OCI-LY3 (cell line): ENCODE data around the gene TAPBPL.

Source experiments
- H2AFZ ChIP-seq: fragments of 200-600, 300-600 bp; shearing (Covaris generic); 2 replicates; pipeline ENCODE4 v1.6.0; 2014; ENCODE audit warnings: antibody characterized with exemption, low read depth, low read length
- H3K27ac ChIP-seq: fragments of 200-600, 300-600 bp; sonication (generic); 2 replicates; pipeline ENCODE4 v1.5.1; 2014; ENCODE audit warnings: mild to moderate bottlenecking, low read length, moderate library complexity, mixed read lengths
- H3K27me3 ChIP-seq: fragments of 200-600, 300-600 bp; sonication (generic); 2 replicates; pipeline ENCODE4 v1.6.1; 2014; ENCODE audit warnings: low read depth, low read length, mixed read lengths
- H3K36me3 ChIP-seq: fragments of 200-600, 300-600 bp; sonication (generic); replicated peaks from 2 replicates; pipeline ENCODE3; 2014; ENCODE audit warnings: low read depth, low read length, mixed read lengths
- H3K4me1 ChIP-seq: fragments of 300-600, 200-600 bp; sonication (generic); 2 replicates; pipeline ENCODE4 v1.6.1; 2014; ENCODE audit warnings: low read length, mixed read lengths
- H3K4me2 ChIP-seq: fragments of 200-600, 300-600 bp; sonication (generic); 2 replicates; pipeline ENCODE4 v1.6.1; 2014; ENCODE audit warnings: low read length, mixed read lengths
- H3K4me3 ChIP-seq: fragments of 300-600, 200-600 bp; sonication (generic); 2 replicates; pipeline ENCODE4 v1.5.1; 2014; ENCODE audit warnings: antibody characterized with exemption, mild to moderate bottlenecking, low read length, moderate library complexity
- H3K79me2 ChIP-seq: fragments of 300-600, 200-600 bp; shearing (Covaris generic); 2 replicates; pipeline ENCODE4 v1.6.1; 2014; ENCODE audit warnings: mild to moderate bottlenecking, low read length, mixed read lengths
- H3K9ac ChIP-seq: fragments of 300-600, 200-600 bp; shearing (Covaris generic); 2 replicates; pipeline ENCODE4 v1.6.0; 2014; ENCODE audit warnings: mild to moderate bottlenecking, low read length, moderate library complexity
- H3K9me3 ChIP-seq: fragments of 200-600, 300-600 bp; shearing (Covaris generic); 2 replicates; pipeline ENCODE4 v1.6.1; 2014; ENCODE audit warnings: low read length, mixed read lengths; ENCODE audit not compliant: insufficient read depth
- H4K20me1 ChIP-seq: fragments of 200-600, 300-600 bp; sonication (generic); 2 replicates; pipeline ENCODE4 v1.6.1; 2016; ENCODE audit warnings: low read length, mixed read lengths; ENCODE audit not compliant: insufficient read depth
- CTCF ChIP-seq: fragments of 200-600, 300-600 bp; sonication (generic); IDR thresholded peaks from 2 replicates; pipeline ENCODE4 v1.5.1; 2014; ENCODE audit warnings: antibody characterized with exemption, low read length, low read depth
- EZH2phosphoT487 ChIP-seq: fragments of 200-600 bp; shearing (Covaris generic); IDR thresholded peaks from 2 replicates; pipeline ENCODE4 v1.6.1; 2018; ENCODE audit warnings: antibody characterized with exemption, mixed run types, low read depth

Gene TAPBPL

DNA sequence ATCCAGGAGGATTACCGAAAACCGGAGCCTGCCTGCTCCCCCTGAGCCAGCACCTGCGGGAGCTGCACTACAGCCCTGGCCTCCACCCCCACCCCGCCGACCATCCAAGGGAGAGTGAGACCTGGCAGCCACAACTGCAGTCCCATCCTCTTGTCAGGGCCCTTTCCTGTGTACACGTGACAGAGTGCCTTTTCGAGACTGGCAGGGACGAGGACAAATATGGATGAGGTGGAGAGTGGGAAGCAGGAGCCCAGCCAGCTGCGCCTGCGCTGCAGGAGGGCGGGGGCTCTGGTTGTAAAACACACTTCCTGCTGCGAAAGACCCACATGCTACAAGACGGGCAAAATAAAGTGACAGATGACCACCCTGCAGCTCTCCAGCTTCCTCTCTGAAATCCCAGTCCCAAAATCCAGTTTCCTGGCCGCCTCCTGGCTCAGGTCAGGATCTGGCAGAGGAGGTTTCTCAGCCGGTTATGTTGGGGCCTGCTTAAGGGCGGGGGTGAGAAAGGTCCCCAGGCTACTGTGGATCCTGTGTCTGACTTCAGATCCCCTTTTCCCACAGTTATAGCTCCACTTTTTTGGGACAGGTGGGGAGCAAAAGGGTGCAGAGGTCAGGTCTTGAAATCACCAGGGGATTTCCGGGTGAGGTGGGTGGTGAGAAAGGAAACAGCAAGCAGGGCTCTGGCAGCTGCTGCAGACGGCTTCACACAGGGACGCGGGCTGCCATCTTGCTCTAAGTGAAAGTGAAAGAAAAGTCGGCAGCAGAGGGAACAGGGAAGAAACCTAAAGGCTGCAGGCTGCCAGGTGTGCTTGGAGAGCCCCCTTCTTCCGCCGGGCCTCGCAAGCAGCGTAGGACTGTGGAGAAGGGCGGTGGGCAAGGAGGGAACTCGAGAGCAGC is at the start of gene TAPBPL:
TSS of gene TAPBPL (plus strand) at position 695 of the 897 bp plus-strand sequence. CDS start 207 bp downstream, outside the sequence.
- Histone ChIP-seq H4K20me1 (no peaks in the 10 kb centered on the region), H3K9ac (peak within 1 kb of the TSS; percentile 98)

GRCh38 chr12:6404390-6404789 is 47.5 kb upstream of the TAPBPL start:
- H3K4me3 ChIP-seq: no peak overlapping the region
- H3K4me1 ChIP-seq: no peaks in the 10 kb centered on the region
- H3K27me3 ChIP-seq: peaks cover 11% of the 10 kb centered on the region
- H3K9me3 ChIP-seq: no peaks in the 10 kb centered on the region
- H3K79me2 ChIP-seq: no peaks in the 10 kb centered on the region
- no peak for TF ChIP-seq EZH2phosphoT487
- TF ChIP-seq CTCF: no peak
- no peaks in the 10 kb centered on the region for H4K20me1 ChIP-seq
- H3K36me3 ChIP-seq: no peaks in the 10 kb centered on the region
- no peak overlapping the region for H2AFZ ChIP-seq
- H3K27ac ChIP-seq: no peak overlapping the region
- no peak overlapping the region for H3K9ac ChIP-seq
- no peak overlapping the region for H3K4me2 ChIP-seq

More for the DNA sequence above, at the start of gene TAPBPL:
- Histone ChIP-seq H3K79me2 (peaks cover 22% of the 10 kb centered on the region), H3K4me1 (peaks cover 24% of the 10 kb centered on the region), H3K27me3 (no peaks in the 10 kb centered on the region), H3K4me3 (peak within 1 kb of the TSS; percentile 94), H3K4me2 (peak within 1 kb of the TSS; percentile 100), H2AFZ (peak within 1 kb of the TSS; percentile 72), H3K36me3 (peaks cover 13% of the 10 kb centered on the region), H3K9me3 (no peaks in the 10 kb centered on the region), H3K27ac (peak within 1 kb of the TSS; percentile 87)
- TF ChIP-seq EZH2phosphoT487 (no peak), CTCF (no peak)

GRCh38 chr12:6405963-6406362 is 45.9 kb upstream of the TAPBPL start:
- TF ChIP-seq CTCF (no peak), EZH2phosphoT487 (no peak)
- H3K9ac ChIP-seq: no peak overlapping the region
- H3K79me2 ChIP-seq: no peaks in the 10 kb centered on the region
- no peak overlapping the region for H3K27ac ChIP-seq
- no peaks in the 10 kb centered on the region for H3K9me3 ChIP-seq
- no peaks in the 10 kb centered on the region for H4K20me1 ChIP-seq
- H3K4me3 ChIP-seq: no peak overlapping the region
- no peak overlapping the region for H3K4me2 ChIP-seq
- H2AFZ ChIP-seq: no peak overlapping the region
- no peaks in the 10 kb centered on the region for H3K36me3 ChIP-seq
- H3K27me3 ChIP-seq: peaks cover 7% of the 10 kb centered on the region
- H3K4me1 ChIP-seq: no peaks in the 10 kb centered on the region

GRCh38 chr12:6407236-6407954 is 44.4 kb upstream of the TAPBPL start:
- H3K79me2 ChIP-seq: no peaks in the 10 kb centered on the region
- no peaks in the 10 kb centered on the region for H3K4me1 ChIP-seq
- H3K4me2 ChIP-seq: no peak overlapping the region
- no peaks in the 10 kb centered on the region for H4K20me1 ChIP-seq
- no peak for TF ChIP-seq EZH2phosphoT487
- no peak for TF ChIP-seq CTCF
- peaks cover 7% of the 10 kb centered on the region for H3K27me3 ChIP-seq
- no peaks in the 10 kb centered on the region for H3K9me3 ChIP-seq
- H3K4me3 ChIP-seq: no peak overlapping the region
- H2AFZ ChIP-seq: no peak overlapping the region
- no peaks in the 10 kb centered on the region for H3K36me3 ChIP-seq
- H3K9ac ChIP-seq: no peak overlapping the region
- H3K27ac ChIP-seq: no peak overlapping the region
